ENCODE results near the gene MSMP. TPM values are rescaled to one million over a fixed set of nuclear protein-coding genes. Genes with fewer than 3 reads are reported as not detected.

MSMP gene
- total RNA-seq, 4 donors from 2014 or later = 1.3 TPM; not detected in 3

GRCh38 chr9:35774907-35775635 lies 21.0 kb upstream of the MSMP start:
- peak overlapping the region in 1 of 4 donors; percentile 23 for H3K27ac ChIP-seq (replicated peaks in 1 of 4)
- no peak for TF ChIP-seq CTCF (IDR thresholded peaks at IDR 0.05)
- TF ChIP-seq POLR2AphosphoS5 (IDR thresholded peaks at IDR 0.05) = no peak
- no peak for TF ChIP-seq EP300 (IDR thresholded peaks at IDR 0.05)
- TF ChIP-seq POLR2A (IDR thresholded peaks at IDR 0.05; ENCODE audit: low read depth) = no peak
- H3K36me3 ChIP-seq = no peaks in the 10 kb centered on the region
- no peaks in the 10 kb centered on the region for H3K27me3 ChIP-seq
- peaks cover 20 to 23% (median 23%) of the 10 kb centered on the region in 4 donors for H3K4me1 ChIP-seq
- intact Hi-C loops (cut with DNase I) = no loop called here
- WGBS = 66% methylated on average over 7 of the region's 7 CpGs
- no peak overlapping the region for H3K4me3 ChIP-seq
- DNase-seq (ENCODE audit: extremely low spot score) = no peak
- H3K9me3 ChIP-seq = no peaks in the 10 kb centered on the region

GRCh38 chr9:35771943-35772342 lies 17.9 kb upstream of the MSMP start:
- Histone ChIP-seq H3K36me3 (no peaks in the 10 kb centered on the region), H3K4me3 (no peak overlapping the region), H3K4me1 (peaks cover 20 to 29% (median 26%) of the 10 kb centered on the region in 4 donors), H3K27me3 (no peaks in the 10 kb centered on the region), H3K9me3 (no peaks in the 10 kb centered on the region), H3K27ac (replicated peaks in 1 of 4) (peak overlapping the region in 2 of 4 donors; percentile 67 to 78)
- WGBS = 89% methylated on average over 3 of the region's 3 CpGs
- no peak for DNase-seq (ENCODE audit: extremely low spot score)
- intact Hi-C loops (cut with DNase I) = no loop called here
- TF ChIP-seq POLR2AphosphoS5 (IDR thresholded peaks at IDR 0.05) (no peak), EP300 (IDR thresholded peaks at IDR 0.05) (no peak), POLR2A (IDR thresholded peaks at IDR 0.05; ENCODE audit: low read depth) (no peak), CTCF (IDR thresholded peaks at IDR 0.05) (no peak)

GRCh38 chr9:35771534-35771933 lies 17.5 kb upstream of the MSMP start:
- TF ChIP-seq POLR2AphosphoS5 (IDR thresholded peaks at IDR 0.05) = no peak
- no peak for TF ChIP-seq POLR2A (IDR thresholded peaks at IDR 0.05; ENCODE audit: low read depth)
- no peak for TF ChIP-seq CTCF (IDR thresholded peaks at IDR 0.05)
- no peak for TF ChIP-seq EP300 (IDR thresholded peaks at IDR 0.05)

GRCh38 chr9:35771075-35771433 lies 17.0 kb upstream of the MSMP start:
- H3K27me3 ChIP-seq = no peaks in the 10 kb centered on the region
- no peaks in the 10 kb centered on the region for H3K36me3 ChIP-seq
- H3K27ac ChIP-seq (replicated peaks in 1 of 4) = peak overlapping the region; percentile 42 to 78 (median 64)
- H3K9me3 ChIP-seq = no peaks in the 10 kb centered on the region
- DNase-seq (ENCODE audit: extremely low spot score) = no peak
- TF ChIP-seq CTCF (IDR thresholded peaks at IDR 0.05) = no peak
- TF ChIP-seq POLR2AphosphoS5 (IDR thresholded peaks at IDR 0.05) = peak; percentile 33 to 46
- TF ChIP-seq EP300 (IDR thresholded peaks at IDR 0.05) = no peak
- intact Hi-C loops (cut with DNase I) = no loop called here
- no peak overlapping the region for H3K4me3 ChIP-seq
- WGBS = 7% methylated on average over 4 of the region's 4 CpGs
- H3K4me1 ChIP-seq = peaks cover 20 to 29% (median 26%) of the 10 kb centered on the region in 4 donors

More at GRCh38 chr9:35771534-35771933, 17.5 kb upstream of the MSMP start:
- Histone ChIP-seq H3K4me3 (no peak overlapping the region), H3K36me3 (no peaks in the 10 kb centered on the region), H3K9me3 (no peaks in the 10 kb centered on the region), H3K27me3 (no peaks in the 10 kb centered on the region), H3K27ac (replicated peaks in 1 of 4) (peak overlapping the region; percentile 42 to 78 (median 64)), H3K4me1 (peaks cover 20 to 29% (median 26%) of the 10 kb centered on the region in 4 donors)
- 57% methylated on average over 1 of the region's 1 CpG for WGBS
- no peak for DNase-seq (ENCODE audit: extremely low spot score)
- intact Hi-C loops (cut with DNase I) = no loop called here

Data from esophagus muscularis mucosa (tissue), 4 donors.